Liver (tissue), 9 donors: Measurements from ENCODE around the gene PPARA. TPM values are rescaled to one million over a fixed set of nuclear protein-coding genes. Genes with fewer than 3 reads are reported as not detected.

ENCODE experiments used
- DNase-seq: peaks from one replicate; pipeline ENCODE4 v3.0.0-alpha.2; 2017; ENCODE audit warnings: low spot score
- H3K27ac ChIP-seq, 2 donors: one replicate each; pipeline ENCODE4 v1.7.0; 2013; ENCODE audit warnings: inconsistent platforms in 2 of 2, low read length in 2 of 2, control low read depth in 1 of 2, low read depth in 1 of 2, mild to moderate bottlenecking in 1 of 2
- H3K27me3 ChIP-seq, 4 donors: one replicate each; pipeline versions ENCODE4 v1.6.1 to v1.7.0; 2013; ENCODE audit warnings: low read length in 3 of 4, inconsistent platforms in 1 of 4, mild to moderate bottlenecking in 1 of 4, moderate library complexity in 1 of 4; ENCODE audit not compliant: control insufficient read depth in 4 of 4, insufficient read depth in 4 of 4
- H3K36me3 ChIP-seq, 4 donors: one replicate each; pipeline versions ENCODE4 v1.6.1 to v1.7.0; 2013; ENCODE audit warnings: low read length in 3 of 4, mild to moderate bottlenecking in 3 of 4, low read depth in 1 of 4, moderate library complexity in 1 of 4; ENCODE audit not compliant: control insufficient read depth in 4 of 4, insufficient read depth in 3 of 4
- H3K4me1 ChIP-seq, 4 donors: one replicate each; pipeline versions ENCODE4 v1.6.1 to v1.7.0; 2013; ENCODE audit warnings: low read length in 3 of 4, mild to moderate bottlenecking in 3 of 4, moderate library complexity in 1 of 4; ENCODE audit not compliant: control insufficient read depth in 4 of 4, insufficient read depth in 4 of 4
- H3K4me3 ChIP-seq, 3 donors: one replicate each; pipeline versions ENCODE4 v1.6.1 to v1.7.0; 2013; ENCODE audit warnings: low read length in 3 of 3, control low read depth in 1 of 3, low read depth in 1 of 3, mild to moderate bottlenecking in 1 of 3
- H3K9ac ChIP-seq, 2 donors: one replicate each; pipeline ENCODE4 v1.7.0; 2013; ENCODE audit warnings: low read length in 2 of 2, mild to moderate bottlenecking in 2 of 2, moderate library complexity in 2 of 2, control low read depth in 1 of 2, low read depth in 1 of 2
- H3K9me3 ChIP-seq, 4 donors: one replicate each; pipeline versions ENCODE4 v1.6.1 to v1.7.0; 2013; ENCODE audit warnings: low read length in 3 of 4; ENCODE audit not compliant: control insufficient read depth in 4 of 4
- EGR1 ChIP-seq, 2 donors: IDR thresholded peaks; 2 replicates each; pipeline ENCODE4 v1.6.1; 2016 to 2018; ENCODE audit warnings: antibody characterized with exemption in 2 of 2, low read depth in 2 of 2
- FOXA1 ChIP-seq: IDR thresholded peaks from 2 replicates; pipeline ENCODE4 v1.6.1; 2016; ENCODE audit warnings: antibody characterized with exemption
- FOXA2 ChIP-seq: IDR thresholded peaks from 2 replicates; pipeline ENCODE4 v1.6.1; 2016; ENCODE audit warnings: antibody characterized with exemption
- GABPA ChIP-seq, 2 donors: IDR thresholded peaks in 1 of 2; conservative IDR thresholded peaks in 1 of 2; 2 replicates each; pipeline ENCODE4 v1.6.1; 2016; ENCODE audit warnings: antibody characterized with exemption in 2 of 2, mild to moderate bottlenecking in 1 of 2, moderate library complexity in 1 of 2
- HNF4A ChIP-seq, 2 donors: conservative IDR thresholded peaks; 2 replicates each; pipeline ENCODE4 v1.6.1; 2016; ENCODE audit warnings: antibody characterized with exemption in 2 of 2, mild to moderate bottlenecking in 2 of 2
- HNF4G ChIP-seq: IDR thresholded peaks from 2 replicates; pipeline ENCODE4 v1.6.1; 2016; ENCODE audit warnings: antibody characterized with exemption
- JUND ChIP-seq, 2 donors: IDR thresholded peaks; 2 replicates each; pipeline ENCODE4 v1.6.1; 2016; ENCODE audit warnings: antibody characterized with exemption in 2 of 2
- MAX ChIP-seq: IDR thresholded peaks from 2 replicates; pipeline ENCODE4 v1.6.1; 2016; ENCODE audit warnings: antibody characterized with exemption
- NR2F2 ChIP-seq: IDR thresholded peaks from 2 replicates; pipeline ENCODE4 v1.6.1; 2016; ENCODE audit warnings: antibody characterized with exemption
- RAD21 ChIP-seq, 2 donors: IDR thresholded peaks; 2 replicates each; pipeline ENCODE4 v1.6.1; 2016; ENCODE audit warnings: antibody characterized with exemption in 2 of 2, mild to moderate bottlenecking in 2 of 2
- RXRA ChIP-seq, 2 donors: IDR thresholded peaks; 2 replicates each; pipeline ENCODE4 v1.6.1; 2017 to 2018; ENCODE audit warnings: antibody characterized with exemption in 2 of 2, mild to moderate bottlenecking in 1 of 2
- SP1 ChIP-seq: IDR thresholded peaks from 2 replicates; pipeline ENCODE4 v1.6.1; 2018; ENCODE audit warnings: antibody characterized with exemption, mild to moderate bottlenecking
- TAF1 ChIP-seq: conservative IDR thresholded peaks from 2 replicates; pipeline ENCODE4 v1.6.1; 2016; ENCODE audit warnings: antibody characterized with exemption, mild to moderate bottlenecking
- YY1 ChIP-seq: IDR thresholded peaks from 2 replicates; pipeline ENCODE4 v1.6.1; 2016; ENCODE audit warnings: antibody characterized with exemption, mild to moderate bottlenecking
- WGBS: extraction: QIAGEN DNeasy Blood & Tissue Kit; methylation state at CpG from one replicate; pipeline ENCODE4 v1.1.7; 2013; 5-methylcytosine and 5-hydroxymethylcytosine counted together
- polyA plus RNA-seq, 2 donors: library from polyadenylated mRNA; stranded (reverse) in 1 of 2; unstranded in 1 of 2; fragments of 200-250 nt in 1 of 2; fragments of >200 nt in 1 of 2; fragmentation: Nextera tagmentation in 1 of 2; extraction: Ambion mirVana in 1 of 2; gene quantifications; one replicate each; pipeline versions ENCODE4 v1.2.1 to v1.2.3, GENCODE V29; 2013 to 2015
- total RNA-seq, 2 donors: library from RNA; depleted of rRNA; stranded (reverse); fragments of >200 nt; gene quantifications; one replicate each; pipeline ENCODE4 v1.2.3, GENCODE V29; 2014
- TF ChIP-seq, protein P1 (sequence below): IDR thresholded peaks from 2 replicates; pipeline ENCODE4 v1.6.1; 2016; ENCODE audit warnings: antibody characterized with exemption, mild to moderate bottlenecking
- TF ChIP-seq, protein P2 (sequence below): IDR thresholded peaks from 2 replicates; pipeline ENCODE4 v1.6.1; 2016; ENCODE audit warnings: antibody characterized with exemption
- TF ChIP-seq, protein P3 (sequence below): IDR thresholded peaks from 2 replicates; pipeline ENCODE4 v1.6.1; 2016; ENCODE audit warnings: antibody characterized with exemption
- TF ChIP-seq, protein P4 (sequence below): fragments of 150-350 bp; IDR thresholded peaks from 2 replicates; pipeline ENCODE4 v1.5.1; 2017; ENCODE audit warnings: improper control_type of control experiment, low read depth, low read length; ENCODE audit not compliant: missing input control
- donor health status: healthy.
- donor health status: healthy.
- donor health status: healthy.
- donor health status: healthy.
- donor health status: healthy.

Gene PPARA
- total and polyA plus RNA-seq, 4 donors: 31.2 to 78.8 (median 41.3) TPM

DNA sequence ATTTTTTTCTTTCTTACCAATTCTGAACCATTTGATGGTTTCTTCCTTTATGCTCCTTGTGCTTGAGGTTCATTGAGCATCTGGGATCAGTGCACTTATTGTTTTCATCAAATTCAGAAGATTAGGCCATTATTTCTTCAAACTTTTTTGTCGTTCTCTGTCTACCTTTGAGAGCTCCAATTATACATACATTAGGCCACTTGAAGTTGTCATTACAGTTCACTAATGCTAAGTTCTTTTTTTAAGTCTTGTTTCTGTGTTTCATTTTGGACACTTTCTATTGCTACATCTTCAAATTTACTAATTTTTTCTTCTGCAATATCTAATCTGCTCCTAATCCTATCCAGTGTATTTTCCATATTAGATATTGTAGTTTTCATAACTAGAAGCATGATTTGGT, 58.9 kb downstream of the PPARA start:
- H3K9me3 ChIP-seq: peaks cover 0 to 4% (median 3%) of the 10 kb centered on the region in 4 donors
- no peak overlapping the region for H3K27ac ChIP-seq
- no peak overlapping the region for H3K9ac ChIP-seq
- no peak for DNase-seq
- no peaks in the 10 kb centered on the region for H3K4me1 ChIP-seq
- H3K27me3 ChIP-seq: no peaks in the 10 kb centered on the region
- no peak overlapping the region for H3K4me3 ChIP-seq
- 97% methylated on average over 1 of the region's 1 CpG for WGBS
- peaks cover 4 to 47% (median 37%) of the 10 kb centered on the region in 4 donors for H3K36me3 ChIP-seq
- TF ChIP-seq EGR1 (IDR thresholded peaks at IDR 0.05; ENCODE audit: low read depth in 2 of 2) (no peak), HNF4A (conservative IDR thresholded peaks at IDR 0.05) (no peak), RXRA (IDR thresholded peaks at IDR 0.05) (no peak), SP1 (no peak), FOXA1 (no peak), HNF4G (no peak), TAF1 (no peak), RAD21 (IDR thresholded peaks at IDR 0.05) (no peak), YY1 (no peak), FOXA2 (no peak)
- TF ChIP-seq, protein P1, sequence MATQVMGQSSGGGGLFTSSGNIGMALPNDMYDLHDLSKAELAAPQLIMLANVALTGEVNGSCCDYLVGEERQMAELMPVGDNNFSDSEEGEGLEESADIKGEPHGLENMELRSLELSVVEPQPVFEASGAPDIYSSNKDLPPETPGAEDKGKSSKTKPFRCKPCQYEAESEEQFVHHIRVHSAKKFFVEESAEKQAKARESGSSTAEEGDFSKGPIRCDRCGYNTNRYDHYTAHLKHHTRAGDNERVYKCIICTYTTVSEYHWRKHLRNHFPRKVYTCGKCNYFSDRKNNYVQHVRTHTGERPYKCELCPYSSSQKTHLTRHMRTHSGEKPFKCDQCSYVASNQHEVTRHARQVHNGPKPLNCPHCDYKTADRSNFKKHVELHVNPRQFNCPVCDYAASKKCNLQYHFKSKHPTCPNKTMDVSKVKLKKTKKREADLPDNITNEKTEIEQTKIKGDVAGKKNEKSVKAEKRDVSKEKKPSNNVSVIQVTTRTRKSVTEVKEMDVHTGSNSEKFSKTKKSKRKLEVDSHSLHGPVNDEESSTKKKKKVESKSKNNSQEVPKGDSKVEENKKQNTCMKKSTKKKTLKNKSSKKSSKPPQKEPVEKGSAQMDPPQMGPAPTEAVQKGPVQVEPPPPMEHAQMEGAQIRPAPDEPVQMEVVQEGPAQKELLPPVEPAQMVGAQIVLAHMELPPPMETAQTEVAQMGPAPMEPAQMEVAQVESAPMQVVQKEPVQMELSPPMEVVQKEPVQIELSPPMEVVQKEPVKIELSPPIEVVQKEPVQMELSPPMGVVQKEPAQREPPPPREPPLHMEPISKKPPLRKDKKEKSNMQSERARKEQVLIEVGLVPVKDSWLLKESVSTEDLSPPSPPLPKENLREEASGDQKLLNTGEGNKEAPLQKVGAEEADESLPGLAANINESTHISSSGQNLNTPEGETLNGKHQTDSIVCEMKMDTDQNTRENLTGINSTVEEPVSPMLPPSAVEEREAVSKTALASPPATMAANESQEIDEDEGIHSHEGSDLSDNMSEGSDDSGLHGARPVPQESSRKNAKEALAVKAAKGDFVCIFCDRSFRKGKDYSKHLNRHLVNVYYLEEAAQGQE: no peak

GRCh38 chr22:46212195-46212594, 61.9 kb downstream of the PPARA start:
- no peaks in the 10 kb centered on the region for H3K27me3 ChIP-seq
- DNase-seq: no peak
- H3K9ac ChIP-seq: no peak overlapping the region
- WGBS: 96% methylated on average over 4 of the region's 4 CpGs
- H3K27ac ChIP-seq: no peak overlapping the region
- H3K36me3 ChIP-seq: peaks cover 12 to 64% (median 47%) of the 10 kb centered on the region in 4 donors
- H3K4me1 ChIP-seq: no peaks in the 10 kb centered on the region
- peaks cover 0 to 4% (median 3%) of the 10 kb centered on the region in 4 donors for H3K9me3 ChIP-seq
- no peak overlapping the region for H3K4me3 ChIP-seq
- no peak for TF ChIP-seq NR2F2

DNA sequence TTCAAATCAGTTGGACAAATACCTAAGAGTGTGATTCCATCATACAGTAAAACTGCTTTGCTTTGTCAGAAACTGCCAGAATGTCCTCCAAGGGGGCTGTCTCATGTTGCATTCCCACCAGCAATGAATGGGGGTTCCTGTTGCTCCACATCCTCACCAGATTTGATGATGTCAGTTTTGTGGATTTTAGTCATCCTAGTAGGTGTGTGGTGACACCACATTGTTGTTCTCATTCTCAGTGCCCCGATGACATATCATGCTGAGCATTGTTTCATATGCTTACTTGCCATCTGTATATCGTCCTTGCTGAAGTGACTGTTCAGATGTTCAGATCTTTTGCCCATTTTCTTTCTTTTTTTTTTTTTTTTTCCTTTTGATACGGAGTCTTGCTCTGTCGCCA, 62.7 kb downstream of the PPARA start:
- H3K4me1 ChIP-seq: no peaks in the 10 kb centered on the region
- H3K27ac ChIP-seq: no peak overlapping the region
- H3K27me3 ChIP-seq: no peaks in the 10 kb centered on the region
- peaks cover 0 to 4% (median 3%) of the 10 kb centered on the region in 4 donors for H3K9me3 ChIP-seq
- no peak overlapping the region for H3K4me3 ChIP-seq
- peaks cover 14 to 64% (median 49%) of the 10 kb centered on the region in 4 donors for H3K36me3 ChIP-seq
- H3K9ac ChIP-seq: no peak overlapping the region
- 98% methylated on average over 4 of the region's 4 CpGs for WGBS
- DNase-seq: no peak
- TF ChIP-seq GABPA (IDR thresholded peaks at IDR 0.05 in 1 of 2, conservative IDR thresholded peaks at IDR 0.05 in 1 of 2) (no peak), YY1 (no peak), RAD21 (IDR thresholded peaks at IDR 0.05) (no peak), JUND (IDR thresholded peaks at IDR 0.05) (no peak), FOXA1 (no peak), MAX (no peak), NR2F2 (no peak), HNF4A (conservative IDR thresholded peaks at IDR 0.05) (no peak)
- TF ChIP-seq, protein P2, sequence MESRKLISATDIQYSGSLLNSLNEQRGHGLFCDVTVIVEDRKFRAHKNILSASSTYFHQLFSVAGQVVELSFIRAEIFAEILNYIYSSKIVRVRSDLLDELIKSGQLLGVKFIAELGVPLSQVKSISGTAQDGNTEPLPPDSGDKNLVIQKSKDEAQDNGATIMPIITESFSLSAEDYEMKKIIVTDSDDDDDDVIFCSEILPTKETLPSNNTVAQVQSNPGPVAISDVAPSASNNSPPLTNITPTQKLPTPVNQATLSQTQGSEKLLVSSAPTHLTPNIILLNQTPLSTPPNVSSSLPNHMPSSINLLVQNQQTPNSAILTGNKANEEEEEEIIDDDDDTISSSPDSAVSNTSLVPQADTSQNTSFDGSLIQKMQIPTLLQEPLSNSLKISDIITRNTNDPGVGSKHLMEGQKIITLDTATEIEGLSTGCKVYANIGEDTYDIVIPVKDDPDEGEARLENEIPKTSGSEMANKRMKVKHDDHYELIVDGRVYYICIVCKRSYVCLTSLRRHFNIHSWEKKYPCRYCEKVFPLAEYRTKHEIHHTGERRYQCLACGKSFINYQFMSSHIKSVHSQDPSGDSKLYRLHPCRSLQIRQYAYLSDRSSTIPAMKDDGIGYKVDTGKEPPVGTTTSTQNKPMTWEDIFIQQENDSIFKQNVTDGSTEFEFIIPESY: no peak
- TF ChIP-seq, protein P3, sequence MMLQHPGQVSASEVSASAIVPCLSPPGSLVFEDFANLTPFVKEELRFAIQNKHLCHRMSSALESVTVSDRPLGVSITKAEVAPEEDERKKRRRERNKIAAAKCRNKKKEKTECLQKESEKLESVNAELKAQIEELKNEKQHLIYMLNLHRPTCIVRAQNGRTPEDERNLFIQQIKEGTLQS: no peak
- TF ChIP-seq, protein P1: no peak
- TF ChIP-seq, protein P4, sequence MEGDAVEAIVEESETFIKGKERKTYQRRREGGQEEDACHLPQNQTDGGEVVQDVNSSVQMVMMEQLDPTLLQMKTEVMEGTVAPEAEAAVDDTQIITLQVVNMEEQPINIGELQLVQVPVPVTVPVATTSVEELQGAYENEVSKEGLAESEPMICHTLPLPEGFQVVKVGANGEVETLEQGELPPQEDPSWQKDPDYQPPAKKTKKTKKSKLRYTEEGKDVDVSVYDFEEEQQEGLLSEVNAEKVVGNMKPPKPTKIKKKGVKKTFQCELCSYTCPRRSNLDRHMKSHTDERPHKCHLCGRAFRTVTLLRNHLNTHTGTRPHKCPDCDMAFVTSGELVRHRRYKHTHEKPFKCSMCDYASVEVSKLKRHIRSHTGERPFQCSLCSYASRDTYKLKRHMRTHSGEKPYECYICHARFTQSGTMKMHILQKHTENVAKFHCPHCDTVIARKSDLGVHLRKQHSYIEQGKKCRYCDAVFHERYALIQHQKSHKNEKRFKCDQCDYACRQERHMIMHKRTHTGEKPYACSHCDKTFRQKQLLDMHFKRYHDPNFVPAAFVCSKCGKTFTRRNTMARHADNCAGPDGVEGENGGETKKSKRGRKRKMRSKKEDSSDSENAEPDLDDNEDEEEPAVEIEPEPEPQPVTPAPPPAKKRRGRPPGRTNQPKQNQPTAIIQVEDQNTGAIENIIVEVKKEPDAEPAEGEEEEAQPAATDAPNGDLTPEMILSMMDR: no peak
